ENCODE data around the gene ATOH8. TPM values are rescaled to one million over a fixed set of nuclear protein-coding genes. Genes with fewer than 3 reads are reported as not detected.

ATOH8 gene
- total RNA-seq, 1 donor from 2014 or later: 13.7 TPM

GRCh38 chr2:85759257-85759613 is 5.4 kb downstream of the ATOH8 start:
- H3K27ac Mint-ChIP-seq: no peak overlapping the region
- no peaks in the 10 kb centered on the region for H3K36me3 Mint-ChIP-seq
- peaks cover 33% of the 10 kb centered on the region for H3K27me3 Mint-ChIP-seq
- DNase-seq (ENCODE audit: extremely low spot score, unreplicated experiment): no peak
- no peak overlapping the region for H3K4me3 Mint-ChIP-seq
- peaks cover 28% of the 10 kb centered on the region for H3K4me1 Mint-ChIP-seq (ENCODE audit: unreplicated experiment)
- H3K9me3 Mint-ChIP-seq: no peaks in the 10 kb centered on the region
- TF ChIP-seq CTCF (conservative IDR thresholded peaks at IDR 0.05): no peak

- Mint-ChIP-seq H3K4me3 (no peak overlapping the region), H3K4me1 (ENCODE audit: unreplicated experiment) (peaks cover 38% of the 10 kb centered on the region), H3K9me3 (no peaks in the 10 kb centered on the region), H3K27ac (no peak overlapping the region), H3K27me3 (peaks cover 27% of the 10 kb centered on the region), H3K36me3 (no peaks in the 10 kb centered on the region)
- DNase-seq (ENCODE audit: extremely low spot score, unreplicated experiment): no peak
- no peak for TF ChIP-seq CTCF (conservative IDR thresholded peaks at IDR 0.05)
Measured at GRCh38 chr2:85760371-85760770, 6.6 kb downstream of the ATOH8 start.

GRCh38 chr2:85760872-85761271 is 7.1 kb downstream of the ATOH8 start:
- no peaks in the 10 kb centered on the region for H3K36me3 Mint-ChIP-seq
- no peaks in the 10 kb centered on the region for H3K9me3 Mint-ChIP-seq
- H3K27me3 Mint-ChIP-seq: peaks cover 26% of the 10 kb centered on the region
- no peak for TF ChIP-seq CTCF (conservative IDR thresholded peaks at IDR 0.05)
- peaks cover 40% of the 10 kb centered on the region for H3K4me1 Mint-ChIP-seq (ENCODE audit: unreplicated experiment)
- no peak overlapping the region for H3K27ac Mint-ChIP-seq
- H3K4me3 Mint-ChIP-seq: peak overlapping the region; percentile 28
- no peak for DNase-seq (ENCODE audit: extremely low spot score, unreplicated experiment)

- Mint-ChIP-seq H3K4me1 (ENCODE audit: unreplicated experiment) (peaks cover 43% of the 10 kb centered on the region), H3K9me3 (no peaks in the 10 kb centered on the region), H3K27me3 (peaks cover 25% of the 10 kb centered on the region), H3K27ac (no peak overlapping the region), H3K4me3 (no peak overlapping the region), H3K36me3 (no peaks in the 10 kb centered on the region)
- no peak for TF ChIP-seq CTCF (conservative IDR thresholded peaks at IDR 0.05)
- DNase-seq (ENCODE audit: extremely low spot score, unreplicated experiment): no peak
Measured at GRCh38 chr2:85761512-85761944, 7.7 kb downstream of the ATOH8 start.

GRCh38 chr2:85761946-85762345 is 8.2 kb downstream of the ATOH8 start:
- Mint-ChIP-seq H3K36me3 (no peaks in the 10 kb centered on the region), H3K4me1 (ENCODE audit: unreplicated experiment) (peaks cover 43% of the 10 kb centered on the region), H3K4me3 (no peak overlapping the region), H3K27me3 (peaks cover 20% of the 10 kb centered on the region), H3K9me3 (no peaks in the 10 kb centered on the region), H3K27ac (no peak overlapping the region)
- DNase-seq (ENCODE audit: extremely low spot score, unreplicated experiment): no peak
- TF ChIP-seq CTCF (conservative IDR thresholded peaks at IDR 0.05): no peak

- H3K27me3 Mint-ChIP-seq: peaks cover 16% of the 10 kb centered on the region
- no peak overlapping the region for H3K4me3 Mint-ChIP-seq
- H3K4me1 Mint-ChIP-seq (ENCODE audit: unreplicated experiment): peaks cover 41% of the 10 kb centered on the region
- peak overlapping the region; percentile 25 for H3K27ac Mint-ChIP-seq
- TF ChIP-seq CTCF (conservative IDR thresholded peaks at IDR 0.05): no peak
- no peaks in the 10 kb centered on the region for H3K9me3 Mint-ChIP-seq
- no peaks in the 10 kb centered on the region for H3K36me3 Mint-ChIP-seq
- DNase-seq (ENCODE audit: extremely low spot score, unreplicated experiment): no peak
Measured at GRCh38 chr2:85763132-85763531, 9.3 kb downstream of the ATOH8 start.

All from type B pancreatic cell (in vitro differentiated cells).